HCT116 (cell line): Measurements from ENCODE around the gene ZYG11B. TPM values are rescaled to one million over a fixed set of nuclear protein-coding genes. Genes with fewer than 3 reads are reported as not detected.

ENCODE experiments used
- ATAC-seq: fragments of 200-7000 bp; cut with Tn5 transposase; 2 replicates; pipeline ENCODE4 v1.9.1; 2020; ENCODE audit warnings: mild to moderate bottlenecking, moderate library complexity
- BruUV-seq: library from RNA; stranded (reverse); fragments of 400-500 nt; replicated peaks from 2 replicates; lab custom pipeline; 2021; lab: Mats Ljungman, UMichigan
- CTCF ChIA-PET: fragments of 300-600 bp; sonication (Branson Sonifier 250); formaldehyde crosslinking; loops from one replicate; lab custom pipeline; 2021; ENCODE audit warnings: antibody characterized with exemption; lab: Charles Lee
- POLR2A ChIA-PET: fragments of 300-600, 350-600 bp; sonication (Branson Sonifier 250); formaldehyde crosslinking; loops from one replicate; lab custom pipeline; 2021; ENCODE audit warnings: antibody characterized with exemption; lab: Charles Lee
- RAD21 ChIA-PET, 2 experiments: fragments of 300-600 bp; sonication (Branson Sonifier 250); formaldehyde crosslinking; loops; one replicate each; lab custom pipeline; 2023; ENCODE audit warnings: low total read pairs in 2 of 2; ENCODE audit not compliant: uncharacterized antibody in 2 of 2, unreplicated experiment in 2 of 2, low non-redundant PET in 1 of 2; lab: Charles Lee
- DNase-seq: peaks from one replicate; pipeline ENCODE4 v3.0.0-alpha.2; 2010; ENCODE audit warnings: low read depth, low spot score
- H2AFZ ChIP-seq: fragments of 200-600 bp; shearing (Covaris generic), sonication (generic); 2 replicates; pipeline ENCODE4 v1.6.1; 2017; ENCODE audit warnings: low read depth, mixed run types, mixed read lengths, antibody characterized with exemption, low read length; ENCODE audit not compliant: poor library complexity, severe bottlenecking
- H3K27ac ChIP-seq: 2 replicates; pipeline ENCODE4 v1.5.1; 2012; ENCODE audit warnings: low read depth, low read length
- H3K27me3 ChIP-seq: fragments of 200-600 bp; sonication (generic); 2 replicates; pipeline ENCODE4 v1.6.1; 2016; ENCODE audit warnings: mixed run types, low read length, mixed read lengths; ENCODE audit not compliant: insufficient read depth
- H3K36me3 ChIP-seq, 2 experiments: fragments of 200-500 bp in 1 of 2; fragments of 200-600 bp in 1 of 2; sonication (Bioruptor generic) in 1 of 2; sonication (generic) in 1 of 2; 2 replicates each; pipeline versions ENCODE4 v1.5.1 to v1.6.1; 2014 to 2016; ENCODE audit warnings: low read length in 2 of 2, inconsistent platforms in 1 of 2, mixed read lengths in 1 of 2, mixed run types in 1 of 2; ENCODE audit not compliant: insufficient read depth in 2 of 2, control insufficient read depth in 1 of 2
- H3K4me1 ChIP-seq, 2 experiments: fragments of 200-600 bp in 1 of 2; sonication (generic) in 1 of 2; 2 replicates each; pipeline versions ENCODE4 v1.5.1 to v1.6.1; 2012 to 2017; ENCODE audit warnings: low read length in 2 of 2, inconsistent platforms in 1 of 2, mild to moderate bottlenecking in 1 of 2, mixed read lengths in 1 of 2, mixed run types in 1 of 2, moderate library complexity in 1 of 2; ENCODE audit not compliant: insufficient read depth in 2 of 2, control insufficient read depth in 1 of 2
- H3K4me2 ChIP-seq: fragments of 200-600 bp; sonication (generic); 2 replicates; pipeline ENCODE4 v1.6.1; 2017; ENCODE audit warnings: mixed run types, low read length, mixed read lengths
- H3K4me3 ChIP-seq, 2 experiments: fragments of 200-600 bp in 1 of 2; sonication (generic) in 1 of 2; replicated peaks in 1 of 2; 2 replicates each; pipeline ENCODE4 v1.5.1; 2011 to 2016; ENCODE audit warnings: low read length in 2 of 2, control low read depth in 1 of 2, low read depth in 1 of 2, mild to moderate bottlenecking in 1 of 2, mixed read lengths in 1 of 2, mixed run types in 1 of 2
- H3K79me2 ChIP-seq: fragments of 200-600 bp; sonication (generic); 2 replicates; pipeline ENCODE4 v1.6.1; 2017; ENCODE audit warnings: mild to moderate bottlenecking, mixed run types, low read length, moderate library complexity, mixed read lengths; ENCODE audit not compliant: insufficient read depth
- H3K9ac ChIP-seq: fragments of 200-600 bp; sonication (generic); 2 replicates; pipeline ENCODE4 v1.6.1; 2016; ENCODE audit warnings: low read length, mixed read lengths
- H3K9me2 ChIP-seq: fragments of 200-600 bp; sonication (generic), shearing (Covaris generic); 2 replicates; pipeline ENCODE4 v1.6.1; 2017; ENCODE audit warnings: mixed run types, mild to moderate bottlenecking, moderate library complexity; ENCODE audit not compliant: insufficient read depth
- H3K9me3 ChIP-seq, 2 experiments: fragments of 200-500 bp in 1 of 2; fragments of 200-600 bp in 1 of 2; sonication (Bioruptor generic) in 1 of 2; sonication (generic) in 1 of 2; 2 replicates each; pipeline ENCODE4 v1.6.1; 2014 to 2017; ENCODE audit warnings: low read length in 2 of 2, mixed read lengths in 2 of 2, inconsistent platforms in 1 of 2, low read depth in 1 of 2, mild to moderate bottlenecking in 1 of 2, mixed run types in 1 of 2, moderate library complexity in 1 of 2; ENCODE audit not compliant: control insufficient read depth in 1 of 2, insufficient read depth in 1 of 2
- H4K20me1 ChIP-seq: fragments of 200-600 bp; sonication (generic), shearing (Covaris generic); 2 replicates; pipeline ENCODE4 v1.6.1; 2017; ENCODE audit warnings: mixed run types, mild to moderate bottlenecking, moderate library complexity; ENCODE audit not compliant: insufficient read depth
- ELF1 ChIP-seq: IDR thresholded peaks from 2 replicates; pipeline ENCODE4 v1.6.1; 2012; ENCODE audit warnings: low read depth, borderline replicate concordance
- POLR2A ChIP-seq: IDR thresholded peaks from 2 replicates; pipeline ENCODE4 v1.7.0; 2011; ENCODE audit warnings: borderline replicate concordance; ENCODE audit not compliant: insufficient read depth, insufficient read length; ENCODE audit errors: extremely low read depth
- RAD21 ChIP-seq: IDR thresholded peaks from 2 replicates; pipeline ENCODE4 v1.6.1; 2012; ENCODE audit warnings: low read depth, mild to moderate bottlenecking
- SP1 ChIP-seq: IDR thresholded peaks from 2 replicates; pipeline ENCODE4 v1.6.1; 2012; ENCODE audit warnings: low read depth
- SRF ChIP-seq: IDR thresholded peaks from 2 replicates; pipeline ENCODE4 v1.6.1; 2012; ENCODE audit warnings: low read depth
- ZFX ChIP-seq: fragments of 450-650 bp; IDR thresholded peaks from 2 replicates; pipeline ENCODE4 v1.6.1; 2017
- intact Hi-C: fragments of 100-400 bp; cut with micrococcal nuclease; formaldehyde crosslinking; loops from 2 replicates; pipeline ENCODE4 v1.10.0; 2022
- total RNA-seq: library from RNA; stranded (reverse); gene quantifications from one replicate; pipeline ENCODE4 v1.2.1, GENCODE V29; 2021; ENCODE audit not compliant: unreplicated experiment
- TF ChIP-seq, protein P1 (sequence below), 3 experiments: fragments of 200-600 bp in 1 of 3; sonication (generic) in 1 of 3; IDR thresholded peaks in 2 of 3; conservative IDR thresholded peaks in 1 of 3; 2 replicates each; pipeline ENCODE4 v1.5.1; 2012 to 2017; ENCODE audit warnings: low read depth in 2 of 3, low read length in 2 of 3, antibody characterized with exemption in 1 of 3, borderline replicate concordance in 1 of 3, control low read depth in 1 of 3, mild to moderate bottlenecking in 1 of 3, mixed read lengths in 1 of 3, mixed run types in 1 of 3, moderate library complexity in 1 of 3; ENCODE audit not compliant: insufficient read depth in 1 of 3

The ZYG11B gene
- total RNA-seq, 1 experiment from 2014 or later: 20.7 TPM

DNA sequence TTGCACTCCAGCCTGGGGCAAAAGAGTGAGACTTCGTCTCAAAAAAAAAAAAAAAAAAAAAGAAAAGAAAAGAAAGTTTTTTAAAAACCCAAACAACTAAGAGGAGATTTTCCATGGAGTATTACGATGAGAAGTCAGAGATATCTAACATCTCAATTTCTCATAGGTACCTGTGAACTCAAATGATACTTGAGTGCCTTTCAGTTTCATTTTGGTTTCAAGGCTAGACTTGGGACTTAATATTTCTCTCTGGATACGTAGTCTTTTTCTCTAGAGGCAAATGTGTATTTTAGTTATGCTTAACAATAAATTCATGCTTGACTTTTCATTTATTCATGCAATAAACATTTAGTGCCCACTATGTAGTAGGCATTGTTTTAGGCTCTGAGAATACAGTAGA, 15.0 kb downstream of the ZYG11B start:
- BruUV-seq: no TSS peak
- ATAC-seq: no peak
- Histone ChIP-seq H3K79me2 (peaks cover 10% of the 10 kb centered on the region), H3K27ac (no peak overlapping the region), H3K9me2 (no peaks in the 10 kb centered on the region), H3K27me3 (no peaks in the 10 kb centered on the region), H3K9me3 (no peaks in the 10 kb centered on the region), H3K4me1 (0 out of 4 replicates have a peak, but pooled peaks cover 0 to 6% of the 10 kb centered on the region in 2 experiments), H3K36me3 (no peaks in the 10 kb centered on the region), H4K20me1 (no peaks in the 10 kb centered on the region), H3K4me3 (no peak overlapping the region), H2AFZ (no peak overlapping the region), H3K4me2 (no peak overlapping the region), H3K9ac (no peak overlapping the region)
- RAD21 ChIA-PET: no interaction called here
- DNase-seq: no peak
- CTCF ChIA-PET: no interaction called here
- TF ChIP-seq SP1: no peak
- no peak for TF ChIP-seq ELF1
- no peak for TF ChIP-seq POLR2A
- no peak for TF ChIP-seq ZFX
- no peak for TF ChIP-seq RAD21
- TF ChIP-seq, protein P1, sequence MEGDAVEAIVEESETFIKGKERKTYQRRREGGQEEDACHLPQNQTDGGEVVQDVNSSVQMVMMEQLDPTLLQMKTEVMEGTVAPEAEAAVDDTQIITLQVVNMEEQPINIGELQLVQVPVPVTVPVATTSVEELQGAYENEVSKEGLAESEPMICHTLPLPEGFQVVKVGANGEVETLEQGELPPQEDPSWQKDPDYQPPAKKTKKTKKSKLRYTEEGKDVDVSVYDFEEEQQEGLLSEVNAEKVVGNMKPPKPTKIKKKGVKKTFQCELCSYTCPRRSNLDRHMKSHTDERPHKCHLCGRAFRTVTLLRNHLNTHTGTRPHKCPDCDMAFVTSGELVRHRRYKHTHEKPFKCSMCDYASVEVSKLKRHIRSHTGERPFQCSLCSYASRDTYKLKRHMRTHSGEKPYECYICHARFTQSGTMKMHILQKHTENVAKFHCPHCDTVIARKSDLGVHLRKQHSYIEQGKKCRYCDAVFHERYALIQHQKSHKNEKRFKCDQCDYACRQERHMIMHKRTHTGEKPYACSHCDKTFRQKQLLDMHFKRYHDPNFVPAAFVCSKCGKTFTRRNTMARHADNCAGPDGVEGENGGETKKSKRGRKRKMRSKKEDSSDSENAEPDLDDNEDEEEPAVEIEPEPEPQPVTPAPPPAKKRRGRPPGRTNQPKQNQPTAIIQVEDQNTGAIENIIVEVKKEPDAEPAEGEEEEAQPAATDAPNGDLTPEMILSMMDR (IDR thresholded peaks at IDR 0.05 in 2 of 3, conservative IDR thresholded peaks at IDR 0.05 in 1 of 3; ENCODE audit: borderline replicate concordance in 1 of 3, insufficient read depth in 1 of 3, low read depth in 2 of 3, low read length in 2 of 3): no peak
- TF ChIP-seq SRF: no peak
- POLR2A ChIA-PET: no interaction called here
- intact Hi-C loops: no loop called here

DNA sequence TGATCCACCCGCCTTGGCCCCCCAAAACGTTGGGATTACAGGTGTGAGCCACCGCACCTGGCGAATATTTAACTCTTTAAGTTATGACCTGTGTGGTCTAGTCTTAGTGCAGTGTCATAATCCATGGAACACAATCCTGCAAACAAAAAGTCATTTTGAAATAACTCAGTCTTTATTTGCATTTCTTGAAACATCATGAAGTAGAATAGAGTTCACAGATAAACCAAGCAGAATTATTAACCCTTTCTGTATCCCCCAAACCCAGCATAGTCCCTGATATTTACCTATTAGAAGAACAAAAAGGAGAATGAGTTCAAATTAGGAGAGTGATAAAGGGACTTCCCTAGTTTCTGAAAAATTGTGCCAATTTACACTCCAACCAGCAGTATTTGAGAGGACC, 19.9 kb downstream of the ZYG11B start:
- Histone ChIP-seq H4K20me1 (no peaks in the 10 kb centered on the region; the same call in 1 of the 2 replicates), H2AFZ (no peak overlapping the region), H3K4me2 (no peak overlapping the region), H3K27me3 (no peaks in the 10 kb centered on the region), H3K9me2 (no peaks in the 10 kb centered on the region), H3K36me3 (no peaks in the 10 kb centered on the region), H3K27ac (no peak overlapping the region), H3K9me3 (no peaks in the 10 kb centered on the region), H3K4me1 (peaks cover 0 to 9% of the 10 kb centered on the region in 2 experiments; a peak in 2 of 4 replicates), H3K79me2 (no peaks in the 10 kb centered on the region), H3K4me3 (no peak overlapping the region), H3K9ac (no peak overlapping the region)
- no TSS peak for BruUV-seq
- ATAC-seq (no peak), DNase-seq (no peak)
- ChIA-PET POLR2A (no interaction called here), CTCF (no interaction called here), RAD21 (no interaction called here)
- intact Hi-C loops: no loop called here
- TF ChIP-seq ELF1: no peak
